Forelimb muscle (tissue), 1 donor: ENCODE measurements around the gene PGBD5. TPM values are rescaled to one million over a fixed set of nuclear protein-coding genes. Genes with fewer than 3 reads are reported as not detected.

Experiments
- DNase-seq: peaks from one replicate; pipeline ENCODE4 v3.0.0-alpha.2; 2013; ENCODE audit warnings: low read depth
- polyA plus RNA-seq: library from polyadenylated mRNA; unstranded; fragments of 120-200 nt; gene quantifications from one replicate; pipeline ENCODE4 v1.2.1, GENCODE V29; 2013; ENCODE audit not compliant: insufficient read length

Gene PGBD5
- polyA plus RNA-seq, 1 donor: 13.5 TPM

DNA sequence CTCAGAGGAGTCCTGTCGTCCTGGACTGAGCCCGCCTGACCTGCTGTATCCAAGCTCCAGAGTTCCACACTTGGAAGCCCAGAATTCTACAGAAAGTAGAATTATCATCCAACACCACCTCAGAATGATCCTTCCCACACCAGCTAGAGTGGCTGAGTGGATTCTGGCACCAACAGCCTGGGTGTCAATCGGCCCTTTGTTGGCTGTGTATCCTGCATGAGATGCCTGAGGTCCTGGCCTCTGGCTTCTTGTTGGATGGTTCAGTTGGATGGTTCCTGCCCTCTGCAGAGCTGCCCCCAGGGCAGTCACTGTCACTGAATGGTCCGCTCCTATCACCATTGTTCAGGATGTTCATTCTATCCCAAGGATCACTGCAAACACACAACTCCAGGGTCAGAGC, 49.8 kb downstream of the PGBD5 start:
- no peak for DNase-seq

DNA sequence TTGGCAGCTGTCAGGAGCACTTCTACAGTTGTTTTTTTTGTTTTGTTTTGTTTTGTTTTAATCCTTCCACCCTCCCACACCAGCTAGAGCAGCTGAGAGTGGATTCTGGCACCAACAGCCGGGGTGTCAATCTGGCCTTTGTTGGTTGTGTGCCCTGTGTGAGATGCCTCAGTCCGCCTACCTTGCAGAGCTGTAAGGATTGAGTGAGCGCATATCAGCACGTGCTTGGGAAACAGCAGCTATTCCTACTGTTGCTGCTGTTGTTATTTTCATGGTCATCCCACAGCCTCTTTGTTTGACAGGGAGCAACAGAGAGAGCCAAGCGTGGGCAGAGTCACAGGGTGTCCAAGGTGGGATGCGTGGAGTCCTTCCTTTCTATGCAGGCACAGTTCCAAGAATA, 50.4 kb downstream of the PGBD5 start:
- no peak for DNase-seq

DNA sequence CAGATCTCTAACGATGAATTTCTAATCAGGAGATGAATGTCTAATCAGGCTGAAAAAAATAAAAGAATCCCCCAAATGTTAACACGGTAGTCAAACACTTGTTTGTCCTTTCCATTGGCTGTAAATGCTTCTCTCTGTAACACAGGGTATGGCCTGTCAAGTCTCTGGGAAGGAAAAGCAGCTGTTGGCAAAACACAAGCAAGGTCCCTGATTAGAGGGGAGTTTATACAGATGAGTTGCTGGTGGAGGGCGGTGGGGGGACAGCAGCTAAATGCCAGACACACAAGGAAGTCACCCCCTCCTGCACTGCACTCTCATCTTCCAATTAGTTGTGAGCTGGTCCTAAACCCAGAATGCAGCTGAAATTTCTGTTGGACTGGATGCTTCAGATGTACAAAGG, 51.0 kb downstream of the PGBD5 start:
- DNase-seq: no peak

DNA sequence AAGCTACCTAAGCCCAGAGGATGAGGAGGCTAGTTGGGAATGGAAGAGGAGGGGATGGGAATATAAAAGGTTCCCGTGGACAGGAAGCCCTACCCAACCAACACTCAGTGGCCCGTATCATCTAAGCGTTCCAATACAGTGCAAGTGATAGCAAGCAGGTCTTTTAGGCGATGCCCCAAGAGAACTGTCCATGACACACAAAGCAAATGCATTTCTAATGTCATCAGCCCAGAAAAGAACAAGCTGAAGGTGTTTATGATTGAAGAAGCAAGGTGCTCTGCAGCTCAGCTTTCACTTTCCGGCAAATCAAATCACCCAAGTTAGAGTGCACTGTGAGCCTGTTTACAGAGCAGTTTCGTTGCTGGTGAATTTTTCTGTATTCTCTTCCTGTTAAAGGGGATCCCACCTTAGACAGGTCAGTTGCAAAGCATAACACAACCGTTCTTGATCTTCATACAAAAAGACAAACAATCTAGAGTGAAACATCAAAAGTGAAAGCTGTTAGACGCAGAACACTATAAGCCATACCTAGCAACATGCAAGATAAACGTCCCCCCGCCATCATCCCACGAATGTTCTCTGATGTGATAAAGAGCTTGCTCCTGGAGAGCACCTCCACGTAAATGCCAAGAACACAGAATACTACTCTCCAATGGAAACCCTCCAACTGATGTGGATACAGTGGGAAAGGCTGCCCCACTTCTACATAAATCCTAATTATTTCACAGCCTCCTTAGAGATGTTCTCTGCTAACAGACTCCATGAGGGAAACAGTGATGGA, 54.0 kb downstream of the PGBD5 start:
- no peak for DNase-seq

DNA sequence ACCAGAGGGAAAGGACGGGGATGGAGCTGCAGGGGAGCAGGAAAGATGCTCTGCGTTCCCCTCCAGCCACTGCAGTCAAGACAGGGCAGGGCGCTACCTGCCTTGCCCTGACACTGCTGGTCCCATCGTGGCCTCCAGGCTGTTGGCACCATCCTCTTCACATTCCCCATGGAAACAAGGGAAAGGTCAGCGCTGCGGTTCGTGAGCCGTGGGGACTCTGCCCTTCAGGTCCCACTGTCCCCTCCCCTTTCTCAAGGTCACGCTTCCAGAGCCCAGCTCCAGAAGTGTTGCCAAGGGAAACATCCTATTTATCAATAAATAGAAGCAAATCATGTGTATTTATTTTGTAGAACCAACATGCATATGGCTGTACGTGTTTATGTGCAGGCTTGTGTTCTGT, 56.0 kb downstream of the PGBD5 start:
- DNase-seq: no peak

DNA sequence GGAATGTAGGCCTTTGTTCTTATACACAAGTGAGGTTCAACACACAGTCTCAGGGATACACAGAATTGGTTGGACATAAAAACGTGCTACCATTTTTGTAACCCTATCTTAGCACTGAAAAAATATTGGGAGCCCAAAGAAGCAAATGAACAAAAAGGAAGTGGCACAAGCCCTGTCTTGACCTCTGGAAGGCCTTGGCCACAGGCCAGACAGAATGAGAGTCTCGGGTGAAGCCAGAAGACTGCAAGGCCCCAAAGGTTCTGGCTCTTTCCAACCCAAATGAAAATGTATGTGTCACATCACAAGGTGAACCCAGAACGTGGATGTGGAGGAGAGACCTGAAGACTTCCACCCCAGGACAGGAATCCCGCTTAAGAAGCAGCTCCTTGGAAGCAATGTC, 57.3 kb downstream of the PGBD5 start:
- DNase-seq: no peak

DNA sequence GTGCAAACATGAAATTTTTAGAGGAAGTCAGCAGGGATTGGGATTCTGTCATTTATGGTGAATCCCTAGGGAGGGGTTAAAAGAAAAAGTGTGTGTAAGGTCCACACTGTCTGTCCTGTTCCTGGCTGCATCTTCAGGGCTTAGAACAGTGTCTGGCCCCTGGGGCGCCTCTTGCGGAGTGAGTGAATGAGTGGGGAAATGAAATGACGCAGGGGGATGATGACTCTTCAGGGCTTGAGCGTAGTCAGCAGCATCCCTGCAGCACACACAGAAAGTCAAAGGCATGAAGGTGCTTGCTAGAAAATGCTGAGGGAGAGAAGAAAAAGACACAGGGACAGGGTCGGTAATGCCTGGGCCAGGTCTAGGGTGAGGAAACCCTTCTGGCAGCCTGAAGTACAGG, 57.8 kb downstream of the PGBD5 start:
- no peak for DNase-seq

DNA sequence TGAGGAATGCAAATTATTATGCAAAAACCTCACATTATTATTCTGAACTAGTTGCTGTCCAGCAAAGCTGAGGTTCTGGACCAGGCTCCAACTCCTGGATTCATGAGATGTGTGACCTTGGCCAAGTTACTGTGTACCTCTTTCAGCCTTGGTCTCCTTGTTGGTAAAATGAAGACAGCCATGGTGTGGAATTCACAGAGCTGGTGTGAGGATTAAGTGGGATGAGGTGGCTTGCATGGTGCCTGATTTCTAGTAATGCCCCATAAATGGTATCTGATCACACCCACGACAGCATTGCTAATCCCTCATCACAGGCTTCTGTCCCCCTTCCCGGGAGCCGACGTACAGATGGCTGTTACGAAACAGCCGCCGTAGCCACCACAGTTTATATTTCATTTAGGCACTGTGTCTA, 59.6 kb downstream of the PGBD5 start:
- DNase-seq: no peak

DNA sequence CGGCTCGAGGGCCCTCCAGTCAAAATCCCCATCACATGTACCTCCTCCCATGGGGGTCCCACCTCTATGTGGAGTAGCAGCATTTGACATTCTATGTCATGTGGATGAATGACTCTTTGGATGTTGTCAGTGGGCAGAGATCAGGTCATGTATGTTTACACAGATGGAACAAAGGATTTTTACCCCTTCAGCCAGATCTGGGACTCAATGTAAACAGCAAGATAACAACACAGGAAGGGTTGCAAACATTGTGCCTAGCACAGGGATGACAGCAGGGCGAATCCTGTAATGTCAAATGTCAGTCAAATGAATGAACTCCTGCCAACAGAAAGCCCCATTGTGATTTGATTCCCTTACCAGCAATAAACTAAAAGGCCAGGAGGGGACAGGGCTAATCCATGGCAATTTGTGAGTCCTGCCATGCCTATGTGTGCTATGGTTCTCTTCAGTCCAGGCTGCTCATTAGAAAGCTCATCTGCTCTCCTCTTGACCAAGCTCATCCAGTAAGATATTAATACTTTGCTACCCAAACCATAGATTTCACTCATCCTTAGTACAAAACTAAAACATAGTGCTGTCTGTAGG, 60.3 kb downstream of the PGBD5 start:
- DNase-seq: no peak

DNA sequence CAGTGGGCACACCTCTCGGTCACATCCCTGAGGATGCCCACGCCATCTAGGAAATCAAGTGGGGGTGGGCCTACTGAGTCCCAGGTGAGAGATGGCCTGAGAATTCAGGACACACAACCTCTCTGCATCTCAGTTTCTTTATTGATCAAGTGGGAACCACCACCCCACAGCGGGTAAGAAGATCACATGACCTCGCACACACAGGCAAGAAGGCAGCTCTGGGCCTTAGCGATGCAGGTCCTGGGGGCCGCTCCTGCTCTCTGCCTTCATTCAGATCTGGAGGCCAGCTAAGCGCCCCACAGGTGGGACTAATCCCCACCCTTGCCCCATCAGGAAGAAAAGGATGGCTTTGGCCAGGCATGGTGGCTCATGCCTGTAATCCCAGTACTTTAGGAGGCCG, 63.2 kb downstream of the PGBD5 start:
- DNase-seq: no peak

DNA sequence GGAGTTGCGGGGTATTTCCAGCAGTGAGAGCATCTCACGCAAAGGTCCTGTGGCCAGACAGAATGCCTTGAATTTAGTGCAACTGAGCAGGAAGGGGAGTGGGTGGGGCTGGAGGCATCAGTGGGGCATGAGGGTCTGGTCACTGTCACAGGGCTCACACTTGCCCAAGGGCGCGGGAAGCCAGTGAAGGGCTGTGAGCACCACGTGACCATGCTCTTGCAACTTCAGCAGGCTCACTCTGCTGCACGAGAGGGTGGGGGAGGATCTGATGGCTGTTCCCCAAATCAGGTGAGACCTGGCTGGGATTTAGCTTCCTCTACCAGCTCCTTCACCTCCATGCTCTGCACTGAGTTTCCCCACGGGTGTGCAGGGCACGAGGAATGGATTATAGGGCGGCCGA, 64.2 kb downstream of the PGBD5 start:
- DNase-seq: no peak

DNA sequence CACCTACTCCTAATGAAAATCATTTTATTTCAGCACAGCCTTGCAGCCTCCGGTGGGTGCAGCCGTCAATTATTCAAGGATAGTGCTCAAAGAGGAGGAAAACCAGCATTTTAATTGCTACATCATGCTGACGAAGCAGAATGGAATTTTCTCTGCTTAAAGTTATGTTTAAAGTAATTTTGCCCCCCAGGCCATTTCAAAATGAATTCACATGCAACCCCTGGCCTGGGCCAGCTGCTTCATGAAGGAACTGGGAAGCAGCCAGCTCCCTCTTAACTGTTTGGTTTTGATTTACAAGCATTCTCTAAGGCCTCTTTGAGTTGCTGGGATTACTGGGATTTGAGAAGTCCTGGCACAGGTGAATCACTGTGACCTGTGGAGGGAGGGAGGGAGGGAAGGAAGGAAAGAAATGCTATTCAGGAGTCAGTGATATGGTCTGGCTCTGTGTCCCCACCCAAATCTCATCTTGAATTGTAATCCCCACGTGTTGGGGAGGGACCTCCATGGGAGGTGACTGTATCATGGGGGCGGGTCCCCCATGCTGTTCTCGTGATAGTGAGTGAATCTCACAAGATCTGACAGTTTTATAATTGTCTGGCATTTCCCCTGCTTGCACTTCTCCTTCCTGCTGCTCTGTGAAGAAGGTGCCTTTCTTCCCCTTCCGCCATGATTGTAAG, 66.0 kb downstream of the PGBD5 start:
- DNase-seq: no peak

DNA sequence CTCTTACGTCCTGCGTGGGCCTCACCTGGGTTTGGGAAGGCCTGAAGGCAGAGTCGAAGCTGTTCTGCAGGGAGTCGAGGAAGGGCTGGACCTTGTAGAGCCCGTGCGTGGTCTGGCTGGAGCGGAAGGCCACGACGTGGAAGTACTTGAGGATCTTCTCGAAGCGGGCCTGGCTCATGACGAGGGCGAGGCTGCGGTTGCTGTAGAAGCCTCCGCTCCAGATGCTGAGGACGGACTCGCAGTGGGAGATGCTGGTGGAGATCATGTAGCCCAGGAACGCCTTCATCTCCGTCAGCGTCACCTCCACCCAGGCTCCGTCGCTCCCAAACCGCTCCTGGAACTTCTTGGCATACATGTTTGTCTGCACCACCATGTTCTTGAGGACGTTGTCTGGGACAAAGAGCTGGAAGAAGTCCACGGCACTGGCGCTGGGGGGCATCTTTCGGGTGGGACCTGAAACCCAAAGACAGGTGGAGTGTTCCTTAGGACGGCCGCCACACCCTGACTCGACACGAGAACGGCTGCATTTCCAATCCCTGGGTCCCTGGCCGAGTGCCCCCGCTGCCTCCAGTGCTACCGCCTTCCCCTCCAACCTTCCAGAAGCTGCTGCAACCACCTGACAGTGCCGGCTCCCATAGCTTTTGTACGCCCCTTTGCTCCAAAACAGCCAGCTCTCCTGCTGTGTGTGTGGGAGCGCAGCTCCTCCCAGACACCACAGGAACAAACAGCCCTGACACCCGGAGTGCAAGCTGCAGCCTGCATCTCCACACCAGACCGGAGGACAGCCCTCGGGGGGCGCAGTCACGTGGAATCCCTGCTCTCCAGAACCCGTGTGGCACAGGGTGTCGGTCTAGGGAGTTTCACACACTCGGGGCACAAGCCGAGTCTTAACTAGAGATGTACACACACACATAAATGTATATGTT, 69.0 kb downstream of the PGBD5 start:
- DNase-seq: no peak

DNA sequence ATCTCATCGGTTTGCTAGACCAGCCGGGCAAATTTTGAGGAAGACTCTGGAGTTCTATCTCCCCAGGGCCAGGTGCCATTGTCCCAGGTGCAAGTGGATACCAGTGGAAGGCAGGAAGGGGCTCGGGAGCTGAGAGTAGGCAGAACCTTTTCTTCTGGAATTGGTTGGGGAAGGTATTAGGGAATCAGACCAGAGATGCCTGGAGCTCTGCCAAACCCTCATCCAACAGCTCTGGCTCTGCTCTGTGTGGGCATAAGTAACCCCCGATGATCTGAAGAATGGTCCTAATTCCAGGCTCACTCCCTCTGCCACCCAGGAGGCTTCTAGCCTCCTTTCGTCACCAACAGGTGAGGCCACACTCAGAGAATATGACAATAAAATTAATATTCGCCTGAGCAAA, 69.9 kb downstream of the PGBD5 start:
- no peak for DNase-seq

DNA sequence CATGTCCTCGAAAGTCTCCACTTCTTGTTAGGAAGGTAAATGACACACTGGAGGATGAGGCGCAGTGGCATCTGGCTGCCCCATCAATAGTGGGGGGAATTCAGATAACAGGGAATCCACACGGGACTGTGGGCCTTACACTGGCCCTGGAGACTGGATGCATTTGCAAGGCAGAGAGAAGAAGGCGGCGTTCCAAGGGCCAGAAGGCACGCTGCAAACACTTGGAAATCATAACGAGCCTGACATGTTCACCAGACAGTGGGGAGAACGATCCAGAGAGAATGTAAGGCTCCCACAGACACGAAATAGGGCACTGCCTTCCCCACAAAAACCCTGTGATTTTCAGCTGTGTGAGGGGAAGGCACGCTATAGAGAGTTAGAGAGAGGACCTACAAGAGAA, 70.5 kb downstream of the PGBD5 start:
- no peak for DNase-seq

DNA sequence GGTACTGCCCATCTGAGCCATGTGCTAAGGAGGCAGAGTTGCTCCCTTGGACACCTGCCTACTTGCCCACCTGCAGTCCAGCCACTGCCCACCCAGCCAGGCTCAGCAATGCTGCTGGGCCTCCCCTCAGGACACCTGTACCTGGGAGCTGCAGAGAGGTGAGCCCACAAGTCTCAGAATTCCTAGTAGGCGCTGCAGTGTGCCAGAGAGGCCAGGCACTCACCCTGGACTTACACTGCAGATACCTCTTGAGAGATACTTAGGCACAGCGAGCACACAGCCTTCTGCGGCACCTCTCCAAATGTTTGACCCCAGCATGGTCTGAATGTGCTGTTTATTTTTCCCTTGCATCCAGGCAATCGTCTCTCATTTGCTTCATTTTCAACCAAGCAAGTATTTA, 71.0 kb downstream of the PGBD5 start:
- DNase-seq: no peak

DNA sequence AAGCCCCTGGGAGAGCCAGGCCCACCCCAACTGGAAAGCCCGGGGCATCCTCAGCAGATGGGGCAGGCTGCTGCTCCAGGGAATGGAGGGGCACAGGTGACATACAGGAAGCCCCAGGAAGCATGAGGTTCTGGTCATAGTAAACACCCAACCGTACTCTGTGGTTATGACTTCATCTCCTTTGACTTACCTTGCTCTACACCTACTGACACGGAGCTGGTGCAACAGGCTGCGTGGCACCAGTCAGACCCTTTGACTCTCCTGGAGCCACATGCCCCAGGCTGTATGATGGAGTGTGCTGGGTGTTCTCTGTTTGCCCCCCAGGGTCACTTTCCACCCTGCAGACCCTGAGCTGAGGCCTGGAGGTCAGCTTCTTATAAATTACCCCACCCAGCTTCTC, 72.1 kb downstream of the PGBD5 start:
- DNase-seq: no peak

DNA sequence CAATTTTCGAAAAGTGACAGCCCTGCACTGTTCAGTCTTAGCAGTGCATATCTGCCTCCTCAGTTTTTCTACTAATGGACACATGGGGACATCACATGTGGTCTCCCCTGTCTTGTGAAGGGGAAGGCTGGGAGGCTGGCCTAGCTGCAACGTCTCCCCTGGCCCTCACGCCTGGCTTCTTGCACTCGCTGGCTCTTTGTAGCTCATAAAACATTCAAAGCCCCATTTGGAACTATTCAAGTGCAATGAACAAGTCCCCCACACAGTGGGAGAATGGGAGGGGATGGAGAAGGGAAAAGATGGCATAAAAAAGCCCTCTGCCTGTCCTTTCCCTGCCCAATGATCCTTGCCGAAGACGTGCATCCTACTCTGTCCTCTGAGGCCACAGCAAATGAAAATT, 73.6 kb downstream of the PGBD5 start:
- DNase-seq: no peak

DNA sequence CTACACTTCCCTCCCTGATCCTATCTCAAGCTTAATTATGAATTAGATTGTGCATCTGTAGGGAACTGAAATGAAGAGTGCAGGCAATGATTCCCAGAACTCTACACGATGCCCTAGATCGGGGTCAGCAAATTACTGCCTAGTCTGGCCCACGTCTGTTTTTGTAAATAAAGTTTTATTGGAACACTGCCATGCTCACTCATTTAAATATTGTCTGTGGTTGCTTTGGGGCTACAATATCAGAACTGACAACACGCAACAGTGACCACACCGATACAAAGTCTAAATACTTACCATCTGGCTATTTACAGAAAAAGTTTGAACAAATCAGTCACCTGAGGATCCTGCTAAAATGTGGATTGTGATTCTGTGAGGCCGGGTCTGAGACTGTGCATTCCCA, 74.1 kb downstream of the PGBD5 start:
- DNase-seq: no peak

DNA sequence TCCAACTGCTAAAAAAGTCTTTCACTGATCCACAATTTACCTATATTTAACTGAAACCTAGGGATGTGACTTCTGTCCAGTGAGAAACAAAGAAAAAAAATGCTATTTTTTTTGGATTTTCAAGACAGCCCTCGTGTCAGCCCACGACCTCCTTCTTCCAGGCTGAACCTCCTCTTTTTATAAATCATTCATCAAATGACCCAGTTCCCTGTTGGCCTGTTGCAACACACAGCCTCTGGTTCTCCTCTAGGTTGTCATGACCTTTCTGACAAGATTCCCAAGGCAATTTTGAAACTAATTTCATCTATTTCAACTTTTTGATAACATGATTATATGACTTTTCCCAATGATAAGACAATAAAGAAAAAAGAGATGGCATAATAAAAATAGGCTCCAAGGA, 74.6 kb downstream of the PGBD5 start:
- DNase-seq: no peak

DNA sequence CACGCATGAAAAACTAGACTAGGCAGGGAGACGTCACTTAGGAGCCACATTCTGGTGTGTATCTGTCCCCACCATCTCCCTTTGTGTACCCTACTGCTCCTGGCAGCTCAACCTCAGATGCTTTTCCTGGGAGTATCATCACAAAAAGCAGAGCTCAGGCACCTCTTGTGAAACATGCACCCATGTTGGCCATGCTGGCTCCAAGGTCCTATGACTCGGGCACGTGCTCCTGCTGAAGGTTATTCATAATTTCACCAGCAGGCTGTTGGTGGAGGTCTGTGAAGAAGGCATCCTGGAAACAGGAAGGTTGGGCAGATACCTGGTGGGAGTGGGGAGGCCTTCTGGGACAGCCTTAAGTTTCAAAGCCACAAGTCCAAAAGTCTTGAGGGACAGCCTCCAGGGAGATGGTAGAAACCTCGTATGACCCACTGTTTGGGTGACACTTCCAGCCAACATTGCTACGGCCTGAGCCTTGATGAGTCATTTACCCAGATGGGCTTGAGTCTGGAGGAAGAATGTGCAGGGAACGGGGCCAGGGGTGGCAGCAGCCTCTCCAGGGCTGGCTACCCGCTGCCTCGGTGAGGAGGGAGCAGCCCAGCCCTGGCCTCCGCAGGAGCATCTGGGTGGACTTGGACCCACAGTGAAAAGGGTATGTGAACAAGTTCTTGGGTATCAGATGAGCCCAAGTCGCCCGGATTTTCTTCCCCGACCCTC, 75.8 kb downstream of the PGBD5 start:
- no peak for DNase-seq

DNA sequence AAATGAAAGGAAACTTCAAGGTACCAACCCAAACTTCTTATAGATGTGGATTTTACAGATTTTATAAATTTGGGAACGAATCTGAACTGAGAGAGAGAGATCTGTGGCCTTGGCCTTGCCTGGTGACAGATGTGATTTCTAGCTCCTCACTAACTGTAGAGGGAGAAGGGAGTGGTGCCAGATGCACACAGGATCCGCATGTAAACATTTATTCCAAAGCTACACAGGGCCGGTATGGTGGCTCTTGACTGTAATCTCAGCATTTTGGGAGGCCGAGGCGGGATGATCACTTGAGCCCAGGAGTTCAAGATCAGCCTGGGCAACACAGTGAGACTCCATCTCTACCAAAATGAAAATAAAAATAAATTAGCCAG, 77.1 kb downstream of the PGBD5 start:
- no peak for DNase-seq
